ENCODE data around the gene PLA2G2E.

GRCh38 chr1:19957779-19958178 is 34.4 kb upstream of the PLA2G2E start:
- TF ChIP-seq PATZ1 (CRISPR knock-in tag; IDR thresholded peaks at IDR 0.05; ENCODE audit: borderline replicate concordance): no peak
- TF ChIP-seq CREB5 (CRISPR knock-in tag; IDR thresholded peaks at IDR 0.05; ENCODE audit: low read depth): no peak
- no peak for TF ChIP-seq ZFP30 (CRISPR knock-in tag; IDR thresholded peaks at IDR 0.05)
- TF ChIP-seq ZC3H10 (CRISPR knock-in tag; IDR thresholded peaks at IDR 0.05): no peak
- TF ChIP-seq ZNF8 (CRISPR knock-in tag; IDR thresholded peaks at IDR 0.05): no peak
- no peak for TF ChIP-seq TOX (CRISPR knock-in tag; IDR thresholded peaks at IDR 0.05; ENCODE audit: borderline replicate concordance)
- TF ChIP-seq TCF4 (CRISPR knock-in tag; IDR thresholded peaks at IDR 0.05; ENCODE audit: borderline replicate concordance): no peak
- TF ChIP-seq GLIS3 (CRISPR knock-in tag; IDR thresholded peaks at IDR 0.05): no peak
- TF ChIP-seq ZFP3 (CRISPR knock-in tag; IDR thresholded peaks at IDR 0.05): no peak
